ENCODE measurements around the gene LLGL1. TPM values are rescaled to one million over a fixed set of nuclear protein-coding genes. Genes with fewer than 3 reads are reported as not detected.

LLGL1 gene
- polyA plus RNA-seq, 4 donors = 2.5 to 15.6 (median 6.2) TPM

DNA sequence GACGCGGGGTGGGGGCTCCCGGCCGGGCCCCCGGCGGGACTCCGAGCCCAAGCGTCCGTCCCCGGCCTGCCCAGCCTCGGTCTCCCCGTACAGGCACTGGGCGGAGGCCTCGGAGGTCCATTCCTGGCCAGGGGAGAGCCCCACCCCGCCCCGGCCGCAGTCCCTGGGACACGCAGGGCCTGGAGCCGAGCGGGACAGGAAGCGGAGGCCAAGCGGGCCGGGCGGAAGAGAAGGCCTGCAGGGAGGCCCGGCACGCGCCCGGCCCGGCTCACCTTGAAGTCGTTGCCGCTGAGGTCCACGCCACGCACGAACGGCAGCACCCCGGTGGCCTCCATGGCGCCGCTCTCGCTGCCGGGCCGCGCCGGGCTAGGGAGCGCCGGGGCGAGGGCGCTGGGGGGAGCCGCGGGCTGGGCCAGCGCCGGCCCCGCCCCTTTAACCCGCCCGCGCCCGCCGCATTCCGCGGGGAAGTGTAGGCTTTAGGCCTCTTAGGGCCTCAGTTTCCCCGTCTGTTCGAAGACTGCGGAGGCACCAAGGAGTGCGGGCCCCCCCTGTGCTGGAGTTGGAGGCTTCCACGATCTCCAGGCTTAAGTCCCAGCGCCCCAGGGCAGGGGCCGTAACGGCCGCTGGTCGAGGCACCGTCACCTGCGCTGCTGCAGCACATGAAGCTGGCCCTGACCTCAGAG lies 33.1 kb downstream of the LLGL1 start, which contains the start of gene FLII:
TSS of gene FLII (minus strand) at position 383 of the 683 bp plus-strand sequence. CDS start at position 335, 48 bp downstream.
- peak within 1 kb of the TSS; percentile 90 to 99 (median 95) for H3K27ac ChIP-seq (ENCODE audit: low read depth in 1 of 3, low read length in 2 of 3)
- H3K36me3 ChIP-seq (ENCODE audit: control insufficient read depth in 3 of 3, insufficient read depth in 2 of 3, low read depth in 1 of 3, low read length in 3 of 3) = peaks cover 10 to 55% (median 16%) of the 10 kb centered on the region in 3 donors
- H3K27me3 ChIP-seq (ENCODE audit: control insufficient read depth in 3 of 3, insufficient read depth in 3 of 3, low read length in 3 of 3) = no peaks in the 10 kb centered on the region
- peak within 1 kb of the TSS; percentile 88 to 96 (median 94) for H3K4me3 ChIP-seq (ENCODE audit: low read depth in 1 of 3, low read length in 3 of 3)
- FAIRE-seq (no peak), DNase-seq (peak; percentile 72 to 84)
- 0 to 1% (median 1%) methylated on average over 38 to 71 of the region's 71 CpGs for WGBS, 3 donors
- H3K4me1 ChIP-seq (ENCODE audit: control insufficient read depth in 3 of 3, insufficient read depth in 2 of 3, low read depth in 1 of 3, low read length in 2 of 3) = peaks cover 7 to 35% (median 15%) of the 10 kb centered on the region in 3 donors
- H3K9me3 ChIP-seq (ENCODE audit: control insufficient read depth in 2 of 2, insufficient read depth in 1 of 2, low read depth in 1 of 2, low read length in 1 of 2) = no peaks in the 10 kb centered on the region

DNA sequence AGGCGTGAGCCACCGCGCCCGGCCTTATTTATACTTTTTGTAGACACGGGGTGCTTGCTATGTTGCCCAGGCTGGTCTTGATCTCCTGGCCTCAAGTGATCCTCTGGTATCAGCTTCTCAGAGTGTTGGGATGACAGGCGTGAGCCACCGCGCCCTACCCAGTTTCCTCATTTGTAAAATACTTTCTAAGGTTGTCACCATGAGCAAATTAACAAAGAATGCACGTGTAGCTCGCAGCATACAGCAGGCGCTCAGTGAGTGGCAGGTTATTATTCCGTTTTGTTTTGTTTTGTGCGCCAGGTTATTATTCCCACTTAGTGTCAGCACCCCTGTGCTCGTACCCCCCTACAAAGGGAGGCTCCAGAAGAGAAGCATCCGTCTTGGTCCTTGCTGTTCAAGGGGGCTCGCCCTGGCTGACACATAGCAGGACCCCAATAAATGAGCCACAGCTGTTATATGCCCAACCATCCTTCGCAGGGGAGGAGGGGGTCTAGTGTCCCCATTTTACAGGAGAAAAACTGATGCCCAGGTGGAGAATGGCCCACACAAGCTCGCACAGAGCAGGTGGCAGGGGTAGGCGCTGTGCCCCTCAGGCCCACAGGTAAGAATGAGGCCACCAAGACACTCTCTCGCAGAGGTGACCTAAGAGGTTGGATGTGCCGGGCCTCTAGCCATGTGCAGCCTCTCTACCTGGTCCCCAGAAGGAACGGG lies 34.3 kb downstream of the LLGL1 start:
- H3K36me3 ChIP-seq (ENCODE audit: control insufficient read depth in 3 of 3, insufficient read depth in 2 of 3, low read depth in 1 of 3, low read length in 3 of 3) = peaks cover 0 to 55% (median 4%) of the 10 kb centered on the region in 3 donors
- WGBS, 3 donors = 53 to 66% (median 58%) methylated on average over 22 of the region's 22 CpGs
- H3K27ac ChIP-seq (ENCODE audit: low read depth in 1 of 3, low read length in 2 of 3) = peak overlapping the region in 2 of 3 donors; percentile 89 to 94
- no peaks in the 10 kb centered on the region for H3K9me3 ChIP-seq (ENCODE audit: control insufficient read depth in 2 of 2, insufficient read depth in 1 of 2, low read depth in 1 of 2, low read length in 1 of 2)
- H3K4me1 ChIP-seq (ENCODE audit: control insufficient read depth in 3 of 3, insufficient read depth in 2 of 3, low read depth in 1 of 3, low read length in 2 of 3) = peaks cover 7 to 35% (median 15%) of the 10 kb centered on the region in 3 donors
- peak overlapping the region in 2 of 3 donors; percentile 75 to 95 for H3K4me3 ChIP-seq (ENCODE audit: low read depth in 1 of 3, low read length in 3 of 3)
- FAIRE-seq (no peak), DNase-seq (peak in 1 of 2 donors; percentile 19)
- no peaks in the 10 kb centered on the region for H3K27me3 ChIP-seq (ENCODE audit: control insufficient read depth in 3 of 3, insufficient read depth in 3 of 3, low read length in 3 of 3)

DNA sequence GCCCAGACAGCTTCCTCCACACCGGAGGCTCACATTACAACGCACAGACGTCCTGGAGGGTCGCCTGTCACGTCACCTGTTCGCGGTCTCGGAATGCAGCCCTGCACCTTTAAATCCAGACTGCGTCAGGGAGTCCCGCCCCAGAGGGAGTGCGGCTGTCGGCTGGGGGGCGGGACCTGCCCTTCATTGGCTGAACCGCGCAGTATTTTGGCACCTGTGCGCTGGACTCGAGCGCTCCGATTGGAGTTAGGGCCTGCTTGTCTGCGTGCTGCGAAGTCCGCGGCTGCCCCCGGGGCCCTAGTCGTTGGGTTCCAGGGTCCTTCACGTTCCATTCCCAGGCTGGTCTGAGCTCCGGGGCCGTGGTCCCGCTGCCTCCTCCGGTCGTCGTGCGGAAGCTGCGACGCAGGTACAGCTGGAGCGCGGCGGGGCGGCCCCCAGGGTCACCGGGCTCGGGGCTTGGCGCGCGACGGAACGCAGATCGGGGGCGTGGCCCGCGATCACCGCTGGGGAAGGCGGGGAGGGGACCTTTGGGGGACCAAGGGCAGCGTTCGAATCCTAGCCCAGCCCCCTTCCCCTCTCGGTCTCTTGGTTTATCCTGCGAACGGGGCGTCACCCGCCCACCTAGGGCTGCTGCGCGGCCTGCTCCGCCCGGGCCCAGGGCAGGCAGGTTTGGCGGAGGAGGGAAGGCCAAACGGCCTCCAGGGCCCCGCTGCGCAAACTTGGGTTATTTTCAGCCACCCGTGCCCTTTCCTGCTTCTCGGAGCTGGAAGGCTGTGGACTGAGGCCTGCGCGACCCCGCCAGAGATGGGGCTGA lies 35.1 kb downstream of the LLGL1 start, which contains the start of gene MIEF2:
TSS of gene MIEF2 (plus strand) at position 331 of the 814 bp plus-strand sequence. CDS start 2,059 bp downstream, outside the sequence.
- Histone ChIP-seq H3K9me3 (ENCODE audit: control insufficient read depth in 2 of 2, insufficient read depth in 1 of 2, low read depth in 1 of 2, low read length in 1 of 2) (no peaks in the 10 kb centered on the region), H3K27me3 (ENCODE audit: control insufficient read depth in 3 of 3, insufficient read depth in 3 of 3, low read length in 3 of 3) (no peaks in the 10 kb centered on the region), H3K36me3 (ENCODE audit: control insufficient read depth in 3 of 3, insufficient read depth in 2 of 3, low read depth in 1 of 3, low read length in 3 of 3) (peaks cover 0 to 55% (median 2%) of the 10 kb centered on the region in 3 donors), H3K4me1 (ENCODE audit: control insufficient read depth in 3 of 3, insufficient read depth in 2 of 3, low read depth in 1 of 3, low read length in 2 of 3) (peaks cover 7 to 35% (median 15%) of the 10 kb centered on the region in 3 donors), H3K4me3 (ENCODE audit: low read depth in 1 of 3, low read length in 3 of 3) (peak within 1 kb of the TSS; percentile 75 to 95 (median 86)), H3K27ac (ENCODE audit: low read depth in 1 of 3, low read length in 2 of 3) (peak within 1 kb of the TSS; percentile 76 to 94 (median 89))
- peak; percentile 97 for DNase-seq
- 0% methylated on average over 51 to 72 of the region's 72 CpGs for WGBS, 3 donors
- FAIRE-seq = no peak

DNA sequence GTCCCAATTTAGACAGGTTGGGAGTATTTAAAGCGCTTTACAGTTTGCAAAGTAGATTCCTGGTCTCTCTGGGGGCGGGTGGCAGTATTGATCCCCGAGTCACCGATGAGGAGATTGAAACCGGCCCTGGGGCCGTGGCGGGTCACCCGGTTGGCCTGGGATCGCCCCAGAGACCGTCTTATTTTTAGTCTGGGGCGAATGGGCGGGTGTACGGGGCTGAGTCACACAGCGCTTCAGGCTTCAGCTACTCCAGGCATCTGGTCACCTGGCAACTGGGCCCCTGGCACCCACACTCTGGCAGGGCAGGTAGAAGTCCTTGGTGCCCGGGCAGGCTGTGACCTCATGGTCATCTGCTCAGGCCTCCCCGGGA lies 35.7 kb downstream of the LLGL1 start:
- no peak for FAIRE-seq
- Histone ChIP-seq H3K27ac (ENCODE audit: low read depth in 1 of 3, low read length in 2 of 3) (peak overlapping the region; percentile 76 to 94 (median 89)), H3K4me1 (ENCODE audit: control insufficient read depth in 3 of 3, insufficient read depth in 2 of 3, low read depth in 1 of 3, low read length in 2 of 3) (peaks cover 7 to 35% (median 15%) of the 10 kb centered on the region in 3 donors), H3K27me3 (ENCODE audit: control insufficient read depth in 3 of 3, insufficient read depth in 3 of 3, low read length in 3 of 3) (no peaks in the 10 kb centered on the region), H3K9me3 (ENCODE audit: control insufficient read depth in 2 of 2, insufficient read depth in 1 of 2, low read depth in 1 of 2, low read length in 1 of 2) (no peaks in the 10 kb centered on the region), H3K36me3 (ENCODE audit: control insufficient read depth in 3 of 3, insufficient read depth in 2 of 3, low read depth in 1 of 3, low read length in 3 of 3) (peaks cover 0 to 55% (median 2%) of the 10 kb centered on the region in 3 donors), H3K4me3 (ENCODE audit: low read depth in 1 of 3, low read length in 3 of 3) (peak overlapping the region; percentile 75 to 95 (median 86))
- peak; percentile 64 to 71 for DNase-seq
- 1 to 4% (median 2%) methylated on average over 16 of the region's 16 CpGs for WGBS, 3 donors

DNA sequence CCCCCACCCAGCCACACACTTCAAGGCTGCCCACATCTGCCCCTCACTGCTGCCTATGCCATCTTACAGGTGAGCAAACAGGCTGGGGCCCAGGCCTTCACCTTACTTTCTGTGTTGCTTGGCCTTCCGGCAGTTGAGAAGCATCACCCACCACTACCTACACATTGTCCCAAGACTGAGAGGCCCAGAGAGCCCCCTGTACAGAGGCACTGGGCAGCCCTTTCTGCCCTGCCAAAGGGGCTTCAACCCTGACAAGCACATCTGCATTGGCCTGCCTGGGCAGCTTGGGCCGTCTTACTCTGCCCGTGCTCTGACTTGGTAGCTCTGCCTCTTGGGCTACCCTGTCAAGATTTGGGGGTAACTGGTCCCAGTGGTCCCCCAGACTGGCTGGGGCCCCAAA lies 36.2 kb downstream of the LLGL1 start:
- Histone ChIP-seq H3K4me1 (ENCODE audit: control insufficient read depth in 3 of 3, insufficient read depth in 2 of 3, low read depth in 1 of 3, low read length in 2 of 3) (peaks cover 7 to 33% (median 15%) of the 10 kb centered on the region in 3 donors), H3K27me3 (ENCODE audit: control insufficient read depth in 3 of 3, insufficient read depth in 3 of 3, low read length in 3 of 3) (no peaks in the 10 kb centered on the region), H3K4me3 (ENCODE audit: low read depth in 1 of 3, low read length in 3 of 3) (peak overlapping the region in 2 of 3 donors; percentile 75 to 95), H3K9me3 (ENCODE audit: control insufficient read depth in 2 of 2, insufficient read depth in 1 of 2, low read depth in 1 of 2, low read length in 1 of 2) (no peaks in the 10 kb centered on the region), H3K27ac (ENCODE audit: low read depth in 1 of 3, low read length in 2 of 3) (peak overlapping the region in 1 of 3 donors; percentile 94), H3K36me3 (ENCODE audit: control insufficient read depth in 3 of 3, insufficient read depth in 2 of 3, low read depth in 1 of 3, low read length in 3 of 3) (peaks cover 0 to 50% (median 2%) of the 10 kb centered on the region in 3 donors)
- WGBS, 3 donors = 85 to 92% (median 92%) methylated on average over 3 of the region's 3 CpGs
- DNase-seq (no peak), FAIRE-seq (no peak)

DNA sequence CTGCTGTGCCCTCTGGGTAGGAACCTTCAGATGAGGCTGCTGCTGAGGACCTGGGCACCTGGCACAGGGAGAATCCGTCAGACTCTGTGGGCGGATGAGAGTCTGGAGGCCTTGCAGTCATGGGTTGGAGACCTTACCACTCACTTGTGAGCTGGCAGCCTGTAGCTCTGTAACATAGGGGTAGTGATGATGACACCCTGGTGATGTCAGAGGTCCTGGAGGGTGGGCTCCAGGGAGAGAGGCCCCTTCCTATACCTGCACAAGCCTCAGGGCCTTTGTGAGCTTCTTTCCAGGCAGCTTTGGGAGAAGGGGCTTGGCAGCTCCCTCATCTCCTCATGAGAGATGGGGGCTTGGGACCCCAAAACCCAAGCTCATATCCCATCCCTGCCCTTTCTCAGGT lies 36.7 kb downstream of the LLGL1 start:
- peaks cover 0 to 46% (median 2%) of the 10 kb centered on the region in 3 donors for H3K36me3 ChIP-seq (ENCODE audit: control insufficient read depth in 3 of 3, insufficient read depth in 2 of 3, low read depth in 1 of 3, low read length in 3 of 3)
- H3K27ac ChIP-seq (ENCODE audit: low read depth in 1 of 3, low read length in 2 of 3) = no peak overlapping the region
- H3K9me3 ChIP-seq (ENCODE audit: control insufficient read depth in 2 of 2, insufficient read depth in 1 of 2, low read depth in 1 of 2, low read length in 1 of 2) = no peaks in the 10 kb centered on the region
- FAIRE-seq = no peak
- H3K4me3 ChIP-seq (ENCODE audit: low read depth in 1 of 3, low read length in 3 of 3) = no peak overlapping the region
- H3K27me3 ChIP-seq (ENCODE audit: control insufficient read depth in 3 of 3, insufficient read depth in 3 of 3, low read length in 3 of 3) = no peaks in the 10 kb centered on the region
- WGBS, 3 donors = 56 to 82% (median 68%) methylated on average over 2 of the region's 2 CpGs
- peaks cover 7 to 29% (median 12%) of the 10 kb centered on the region in 3 donors for H3K4me1 ChIP-seq (ENCODE audit: control insufficient read depth in 3 of 3, insufficient read depth in 2 of 3, low read depth in 1 of 3, low read length in 2 of 3)
- no peak for DNase-seq

DNA sequence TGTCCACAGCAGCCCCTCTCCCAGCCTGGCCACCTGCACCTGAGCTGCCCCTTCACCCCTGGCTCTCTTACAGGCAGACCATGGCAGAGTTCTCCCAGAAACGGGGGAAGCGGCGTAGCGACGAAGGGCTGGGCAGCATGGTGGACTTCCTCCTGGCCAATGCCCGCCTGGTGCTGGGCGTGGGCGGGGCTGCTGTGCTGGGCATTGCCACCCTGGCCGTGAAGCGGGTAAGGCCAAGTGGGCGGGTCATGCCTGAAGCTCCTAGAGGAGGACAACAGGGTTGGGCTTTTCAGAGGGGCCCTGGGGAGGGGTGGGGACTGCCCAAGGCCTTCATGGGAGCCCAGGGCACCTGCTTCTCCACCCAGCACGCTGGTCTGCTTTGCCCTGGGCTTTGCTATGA lies 37.2 kb downstream of the LLGL1 start:
- no peak for DNase-seq
- Histone ChIP-seq H3K36me3 (ENCODE audit: control insufficient read depth in 3 of 3, insufficient read depth in 2 of 3, low read depth in 1 of 3, low read length in 3 of 3) (peaks cover 0 to 42% (median 2%) of the 10 kb centered on the region in 3 donors), H3K4me1 (ENCODE audit: control insufficient read depth in 3 of 3, insufficient read depth in 2 of 3, low read depth in 1 of 3, low read length in 2 of 3) (peaks cover 4 to 24% (median 8%) of the 10 kb centered on the region in 3 donors), H3K9me3 (ENCODE audit: control insufficient read depth in 2 of 2, insufficient read depth in 1 of 2, low read depth in 1 of 2, low read length in 1 of 2) (no peaks in the 10 kb centered on the region), H3K27me3 (ENCODE audit: control insufficient read depth in 3 of 3, insufficient read depth in 3 of 3, low read length in 3 of 3) (no peaks in the 10 kb centered on the region), H3K4me3 (ENCODE audit: low read depth in 1 of 3, low read length in 3 of 3) (no peak overlapping the region), H3K27ac (ENCODE audit: low read depth in 1 of 3, low read length in 2 of 3) (no peak overlapping the region)
- 75 to 86% (median 84%) methylated on average over 12 of the region's 12 CpGs for WGBS, 3 donors
- no peak for FAIRE-seq

Data from small intestine (tissue), 7 donors.